K562 (cell line): ENCODE measurements around the gene HNRNPA3. TPM values are rescaled to one million over a fixed set of nuclear protein-coding genes. Genes with fewer than 3 reads are reported as not detected.

ENCODE experiments used
- CBFB ChIP-seq: sonication (generic); formaldehyde crosslinking; IDR thresholded peaks from 2 replicates; pipeline ENCODE4 v1.4.0; 2020; ENCODE audit warnings: mild to moderate bottlenecking, missing genetic modification reagents
- CTBP1 ChIP-seq: fragments of 450-650 bp; IDR thresholded peaks from 2 replicates; pipeline ENCODE4 v1.6.1; 2016; ENCODE audit warnings: borderline replicate concordance
- HDAC1 ChIP-seq, 2 experiments: fragments of 450-650 bp; IDR thresholded peaks; 2 replicates each; pipeline ENCODE4 v1.6.1; 2016 to 2017; ENCODE audit warnings: inconsistent platforms in 1 of 2, mild to moderate bottlenecking in 1 of 2, moderate library complexity in 1 of 2
- MGA ChIP-seq: fragments of 450-650 bp; IDR thresholded peaks from 2 replicates; pipeline ENCODE4 v1.6.1; 2016; ENCODE audit warnings: mild to moderate bottlenecking, moderate library complexity
- RAD21 ChIP-seq, 2 experiments: fragments of 250-450 bp in 1 of 2; fragments of 450-650 bp in 1 of 2; sonication (Bioruptor Pico) in 1 of 2; formaldehyde crosslinking in 1 of 2; IDR thresholded peaks in 1 of 2; conservative IDR thresholded peaks in 1 of 2; 2 replicates each; pipeline versions ENCODE4 v1.4.0 to v1.8.0; 2020 to 2022; ENCODE audit warnings: mild to moderate bottlenecking in 2 of 2, moderate library complexity in 1 of 2
- SETDB1 ChIP-seq: IDR thresholded peaks from one replicate; pipeline ENCODE4 v1.6.1; 2012; ENCODE audit warnings: low read length, control low read depth, inconsistent platforms
- SMARCA4 ChIP-seq: fragments of 450-650 bp; IDR thresholded peaks from 2 replicates; pipeline ENCODE4 v1.6.1; 2016
- SMARCE1 ChIP-seq: fragments of 450-650 bp; IDR thresholded peaks from 2 replicates; pipeline ENCODE4 v1.7.1; 2016; ENCODE audit warnings: mild to moderate bottlenecking
- TEAD4 ChIP-seq, 2 experiments: sonication (generic) in 1 of 2; formaldehyde crosslinking in 1 of 2; IDR thresholded peaks; 2 replicates each; pipeline versions ENCODE4 v1.6.1 to v1.8.0; 2012 to 2022; ENCODE audit warnings: borderline replicate concordance in 1 of 2, inconsistent platforms in 1 of 2, low read length in 1 of 2, mild to moderate bottlenecking in 1 of 2, missing genetic modification reagents in 1 of 2
- polyA plus RNA-seq, 8 experiments: library from polyadenylated mRNA; depleted of rRNA in 4 of 8; stranded (reverse) in 5 of 8; unstranded in 3 of 8; fragments of >200 nt; fragmentation: Nextera tagmentation in 2 of 8; fragmentation: Illumina TruSeq in 1 of 8; extraction: Ambion mirVana in 2 of 8; extraction: Trizol in 1 of 8; gene quantifications; 2 replicates each; pipeline versions ENCODE4 v1.2.1 to v1.2.3, GENCODE V29; 2011 to 2014; ENCODE audit warnings: inconsistent platforms in 1 of 8, missing spikeins in 1 of 8
- total RNA-seq, 7 experiments: library from RNA; depleted of rRNA in 6 of 7; stranded (reverse); fragments of >200 nt in 6 of 7; fragmentation: Illumina TruSeq in 2 of 7; extraction: Trizol in 2 of 7; gene quantifications; 2 replicates each; pipeline versions ENCODE4 v1.2.1 to v1.2.3, GENCODE V29; 2011 to 2021; ENCODE audit warnings: low replicate concordance in 1 of 7
- TF ChIP-seq, protein P1 (sequence below): fragments of 450-650 bp; IDR thresholded peaks from 2 replicates; pipeline ENCODE4 v1.6.1; 2017; ENCODE audit warnings: antibody characterized with exemption, mild to moderate bottlenecking

HNRNPA3 gene
- total and polyA plus RNA-seq, 9 of the 15 experiments (the other 6 are each of a cell fraction or from before 2014, with no cell fraction given) = 72.8 to 428 (median 192) TPM

DNA sequence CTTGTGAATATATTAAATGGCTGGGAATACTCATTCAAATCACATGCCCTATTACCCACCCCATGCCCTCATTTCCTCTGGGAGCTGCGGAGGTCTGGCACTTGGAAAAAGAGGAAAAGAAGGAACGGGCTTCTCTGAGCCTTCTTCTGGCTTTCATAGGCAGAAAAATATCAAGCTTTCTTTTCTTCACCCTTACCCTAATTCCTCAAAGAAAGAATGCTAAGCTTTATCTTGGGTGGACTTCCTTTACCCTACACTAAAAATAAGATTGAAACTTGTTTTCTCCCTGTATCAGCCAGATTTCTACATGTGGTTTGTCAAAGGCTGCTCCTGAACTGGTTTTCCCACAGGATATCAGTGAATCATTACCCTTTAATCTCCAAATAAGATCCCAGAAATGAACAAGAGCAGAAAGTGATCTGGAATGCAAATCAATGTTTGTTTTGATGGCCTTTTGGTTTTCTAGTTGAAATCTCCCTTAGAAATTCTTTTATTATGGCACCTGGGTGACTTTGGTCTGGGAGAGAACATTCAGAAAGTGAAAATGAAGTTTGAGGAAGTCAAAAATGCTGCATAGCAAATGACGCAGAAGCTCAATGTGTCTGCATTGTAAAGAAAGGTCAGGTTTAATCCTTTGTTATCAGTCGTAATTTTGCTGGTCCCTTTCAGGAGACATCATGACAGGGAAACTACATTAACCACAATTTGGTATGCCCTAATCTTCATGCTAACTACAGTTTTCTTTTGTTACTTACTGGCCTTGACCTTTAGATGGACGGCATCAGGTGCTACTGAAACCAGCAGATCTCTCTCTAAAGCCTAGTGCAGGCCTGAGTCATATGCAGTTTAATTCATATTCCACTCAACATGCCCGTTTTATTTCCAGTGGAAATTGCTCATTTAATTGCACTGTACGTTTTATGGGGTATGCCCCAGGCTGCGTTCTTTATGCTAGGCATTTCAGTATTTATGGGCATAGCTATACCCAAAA, 46.6 kb upstream of the HNRNPA3 start (continued):
- TF ChIP-seq MGA = 0 out of 2 replicates have a peak, but pooled peaks have one; percentile 4
- TF ChIP-seq CBFB (CRISPR knock-in tag) = no peak
- peak; percentile 33; the same call in 1 of the 2 replicates for TF ChIP-seq TEAD4 (IDR thresholded peaks at IDR 0.05; ENCODE audit: low read length)
- TF ChIP-seq TEAD4 (CRISPR knock-in tag; IDR thresholded peaks at IDR 0.05; ENCODE audit: borderline replicate concordance) = no peak
- peak; percentile 67 for TF ChIP-seq CTBP1
- TF ChIP-seq, protein P1, sequence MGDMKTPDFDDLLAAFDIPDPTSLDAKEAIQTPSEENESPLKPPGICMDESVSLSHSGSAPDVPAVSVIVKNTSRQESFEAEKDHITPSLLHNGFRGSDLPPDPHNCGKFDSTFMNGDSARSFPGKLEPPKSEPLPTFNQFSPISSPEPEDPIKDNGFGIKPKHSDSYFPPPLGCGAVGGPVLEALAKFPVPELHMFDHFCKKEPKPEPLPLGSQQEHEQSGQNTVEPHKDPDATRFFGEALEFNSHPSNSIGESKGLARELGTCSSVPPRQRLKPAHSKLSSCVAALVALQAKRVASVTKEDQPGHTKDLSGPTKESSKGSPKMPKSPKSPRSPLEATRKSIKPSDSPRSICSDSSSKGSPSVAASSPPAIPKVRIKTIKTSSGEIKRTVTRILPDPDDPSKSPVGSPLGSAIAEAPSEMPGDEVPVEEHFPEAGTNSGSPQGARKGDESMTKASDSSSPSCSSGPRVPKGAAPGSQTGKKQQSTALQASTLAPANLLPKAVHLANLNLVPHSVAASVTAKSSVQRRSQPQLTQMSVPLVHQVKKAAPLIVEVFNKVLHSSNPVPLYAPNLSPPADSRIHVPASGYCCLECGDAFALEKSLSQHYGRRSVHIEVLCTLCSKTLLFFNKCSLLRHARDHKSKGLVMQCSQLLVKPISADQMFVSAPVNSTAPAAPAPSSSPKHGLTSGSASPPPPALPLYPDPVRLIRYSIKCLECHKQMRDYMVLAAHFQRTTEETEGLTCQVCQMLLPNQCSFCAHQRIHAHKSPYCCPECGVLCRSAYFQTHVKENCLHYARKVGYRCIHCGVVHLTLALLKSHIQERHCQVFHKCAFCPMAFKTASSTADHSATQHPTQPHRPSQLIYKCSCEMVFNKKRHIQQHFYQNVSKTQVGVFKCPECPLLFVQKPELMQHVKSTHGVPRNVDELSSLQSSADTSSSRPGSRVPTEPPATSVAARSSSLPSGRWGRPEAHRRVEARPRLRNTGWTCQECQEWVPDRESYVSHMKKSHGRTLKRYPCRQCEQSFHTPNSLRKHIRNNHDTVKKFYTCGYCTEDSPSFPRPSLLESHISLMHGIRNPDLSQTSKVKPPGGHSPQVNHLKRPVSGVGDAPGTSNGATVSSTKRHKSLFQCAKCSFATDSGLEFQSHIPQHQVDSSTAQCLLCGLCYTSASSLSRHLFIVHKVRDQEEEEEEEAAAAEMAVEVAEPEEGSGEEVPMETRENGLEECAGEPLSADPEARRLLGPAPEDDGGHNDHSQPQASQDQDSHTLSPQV = 0 out of 2 replicates have a peak, but pooled peaks have one; percentile 27
- TF ChIP-seq SMARCE1 = peak; percentile 67; the same call in 1 of the 2 replicates
- TF ChIP-seq HDAC1 (IDR thresholded peaks at IDR 0.05) = no peak; a peak in 1 of 4 replicates
- TF ChIP-seq RAD21 (CRISPR knock-in tag; conservative IDR thresholded peaks at IDR 0.05 in 1 of 2, IDR thresholded peaks at IDR 0.05 in 1 of 2) = 0 out of 4 replicates have a peak, but pooled peaks of 1 of the 2 experiments have one; percentile 12
- TF ChIP-seq SMARCA4 = 0 out of 2 replicates have a peak, but pooled peaks have one; percentile 25
- no peak for TF ChIP-seq SETDB1
